Progenitor cell of endocrine pancreas (in vitro differentiated cells): Measurements from ENCODE around the gene PMEL. TPM values are rescaled to one million over a fixed set of nuclear protein-coding genes. Genes with fewer than 3 reads are reported as not detected.

ENCODE experiments used
- DNase-seq: peaks from one replicate; pipeline ENCODE4 v3.0.0; 2021; ENCODE audit warnings: low spot score; ENCODE audit not compliant: unreplicated experiment
- H3K27ac Mint-ChIP-seq: 2 replicates; pipeline ENCODE4 v1.8.0; 2021; ENCODE audit warnings: mild to moderate bottlenecking, moderate library complexity, mixed read lengths
- H3K27me3 Mint-ChIP-seq: 2 replicates; pipeline ENCODE4 v1.8.0; 2021; ENCODE audit warnings: mixed read lengths
- H3K36me3 Mint-ChIP-seq: 2 replicates; pipeline ENCODE4 v1.8.0; 2022; ENCODE audit warnings: mixed read lengths; ENCODE audit not compliant: insufficient read depth
- H3K4me1 Mint-ChIP-seq: 2 replicates; pipeline ENCODE4 v1.8.0; 2021; ENCODE audit warnings: low read depth, mixed read lengths
- H3K4me3 Mint-ChIP-seq: 2 replicates; pipeline ENCODE4 v1.8.0; 2021; ENCODE audit warnings: low read depth, mild to moderate bottlenecking, moderate library complexity, mixed read lengths
- H3K9me3 Mint-ChIP-seq: 2 replicates; pipeline ENCODE4 v1.8.0; 2021; ENCODE audit warnings: low read depth, mixed read lengths
- total RNA-seq: library from RNA; stranded (reverse); gene quantifications from 2 replicates; pipeline ENCODE4 v1.2.1, GENCODE V29; 2021
- TF ChIP-seq, protein P1 (sequence below): fragments of 200-600 bp; sonication (generic); IDR thresholded peaks from one replicate; pipeline ENCODE4 v1.5.0; 2021; ENCODE audit warnings: antibody characterized with exemption, mild to moderate bottlenecking; ENCODE audit not compliant: unreplicated experiment

Gene PMEL
- total RNA-seq, 1 donor from 2014 or later = 3.7 TPM

DNA sequence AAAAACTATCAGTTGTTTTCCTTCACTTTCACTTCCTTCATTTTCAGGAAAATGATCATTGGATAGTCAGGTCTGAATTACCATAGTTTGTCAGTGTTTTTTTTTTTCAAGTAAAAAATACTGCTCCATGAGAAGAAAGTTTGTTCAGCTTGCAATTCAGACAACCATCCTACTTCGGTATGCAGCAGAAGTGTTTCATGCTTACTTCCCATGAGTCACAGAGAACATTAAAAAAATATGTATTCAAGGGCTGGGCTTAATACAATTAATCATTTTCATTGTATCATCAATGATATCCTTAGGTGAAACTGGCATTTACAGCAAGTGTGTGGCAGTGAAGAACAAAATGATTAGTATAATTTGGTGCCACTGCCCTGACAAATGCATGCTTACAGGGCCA lies 59.8 kb downstream of the PMEL start:
- Mint-ChIP-seq H3K36me3 (peaks cover 14% of the 10 kb centered on the region), H3K27me3 (no peaks in the 10 kb centered on the region), H3K4me1 (peaks cover 11% of the 10 kb centered on the region), H3K27ac (no peak overlapping the region), H3K4me3 (no peak overlapping the region), H3K9me3 (no peaks in the 10 kb centered on the region)
- TF ChIP-seq, protein P1, sequence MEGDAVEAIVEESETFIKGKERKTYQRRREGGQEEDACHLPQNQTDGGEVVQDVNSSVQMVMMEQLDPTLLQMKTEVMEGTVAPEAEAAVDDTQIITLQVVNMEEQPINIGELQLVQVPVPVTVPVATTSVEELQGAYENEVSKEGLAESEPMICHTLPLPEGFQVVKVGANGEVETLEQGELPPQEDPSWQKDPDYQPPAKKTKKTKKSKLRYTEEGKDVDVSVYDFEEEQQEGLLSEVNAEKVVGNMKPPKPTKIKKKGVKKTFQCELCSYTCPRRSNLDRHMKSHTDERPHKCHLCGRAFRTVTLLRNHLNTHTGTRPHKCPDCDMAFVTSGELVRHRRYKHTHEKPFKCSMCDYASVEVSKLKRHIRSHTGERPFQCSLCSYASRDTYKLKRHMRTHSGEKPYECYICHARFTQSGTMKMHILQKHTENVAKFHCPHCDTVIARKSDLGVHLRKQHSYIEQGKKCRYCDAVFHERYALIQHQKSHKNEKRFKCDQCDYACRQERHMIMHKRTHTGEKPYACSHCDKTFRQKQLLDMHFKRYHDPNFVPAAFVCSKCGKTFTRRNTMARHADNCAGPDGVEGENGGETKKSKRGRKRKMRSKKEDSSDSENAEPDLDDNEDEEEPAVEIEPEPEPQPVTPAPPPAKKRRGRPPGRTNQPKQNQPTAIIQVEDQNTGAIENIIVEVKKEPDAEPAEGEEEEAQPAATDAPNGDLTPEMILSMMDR = no peak
- DNase-seq = no peak

Other genes with a start within 250 kb of the PMEL start
- gene BLOC1S1, start 250.0 kb downstream of the PMEL start, total RNA-seq = 65.8 and 68.5 TPM in 2 replicates
- gene RDH5, start 245.6 kb downstream of the PMEL start, total RNA-seq = 7.9 and 9.7 TPM in 2 replicates
- gene CD63, start 237.0 kb downstream of the PMEL start, total RNA-seq = 407 and 432 TPM in 2 replicates
- gene GDF11, start 222.9 kb downstream of the PMEL start, total RNA-seq = 42.8 and 50.3 TPM in 2 replicates
- gene SARNP, start 148.3 kb downstream of the PMEL start, total RNA-seq = 85.7 and 91.0 TPM in 2 replicates
- 36.5 and 40.5 TPM in 2 replicates for gene ORMDL2, start 148.0 kb downstream of the PMEL start, total RNA-seq
- gene DNAJC14, start 136.5 kb downstream of the PMEL start, total RNA-seq = 37.6 and 38.6 TPM in 2 replicates
- gene MMP19, start 123.1 kb downstream of the PMEL start, total RNA-seq = 0.62 and 0.89 TPM in 2 replicates
- 38.0 and 42.8 TPM in 2 replicates for gene PYM1, start 38.1 kb downstream of the PMEL start, total RNA-seq
- gene DGKA, start 34.9 kb downstream of the PMEL start, total RNA-seq = 10.2 and 16.8 TPM in 2 replicates
- gene CDK2, start 788 bp upstream of the PMEL start, total RNA-seq = 62.1 and 66.9 TPM in 2 replicates
- 111 and 116 TPM in 2 replicates for gene RAB5B, start 8.0 kb upstream of the PMEL start, total RNA-seq
- 44.8 and 45.6 TPM in 2 replicates for gene SUOX, start 31.2 kb upstream of the PMEL start, total RNA-seq
- 20.6 and 21.0 TPM in 2 replicates for gene IKZF4, start 55.0 kb upstream of the PMEL start, total RNA-seq
- gene RPS26, start 75.9 kb upstream of the PMEL start, total RNA-seq = 30.2 and 39.3 TPM in 2 replicates
- 206 and 221 TPM in 2 replicates for gene ERBB3, start 114.1 kb upstream of the PMEL start, total RNA-seq
- 103 and 106 TPM in 2 replicates for gene PA2G4, start 138.5 kb upstream of the PMEL start, total RNA-seq
- 3,912 and 3,916 TPM in 2 replicates for gene RPL41, start 150.6 kb upstream of the PMEL start, total RNA-seq
- gene ZC3H10, start 152.2 kb upstream of the PMEL start, total RNA-seq = 12.0 and 13.8 TPM in 2 replicates
- 102 TPM in 2 replicates for gene ESYT1, start 162.2 kb upstream of the PMEL start, total RNA-seq
- gene MYL6B, start 186.5 kb upstream of the PMEL start, total RNA-seq = 169 and 172 TPM in 2 replicates
- 1,155 and 1,178 TPM in 2 replicates for gene MYL6, start 192.3 kb upstream of the PMEL start, total RNA-seq
- 202 and 207 TPM in 2 replicates for gene SMARCC2, start 223.4 kb upstream of the PMEL start, total RNA-seq